Psoas muscle (tissue), 8 donors: ENCODE results near the gene NKX6-2. TPM values are rescaled to one million over a fixed set of nuclear protein-coding genes. Genes with fewer than 3 reads are reported as not detected.

ENCODE experiments used
- ATAC-seq, 4 donors: fragments of 200-7000 bp; cut with Tn5 transposase; one replicate each; pipeline ENCODE4 v1.9.1; 2020; ENCODE audit warnings: moderate library complexity in 3 of 4, mild to moderate bottlenecking in 2 of 4
- DNase-seq, 2 donors: peaks; one replicate each; pipeline ENCODE4 v3.0.0-alpha.2; 2020
- H3K27ac ChIP-seq: fragments of 200-600 bp; one replicate; pipeline ENCODE4 v1.8.0; 2022
- H3K27me3 ChIP-seq, 3 donors: fragments of 200-600 bp in 1 of 3; one replicate each; pipeline versions ENCODE4 v1.6.1 to v1.8.0; 2013 to 2022; ENCODE audit warnings: low read length in 2 of 3, mild to moderate bottlenecking in 2 of 3, moderate library complexity in 1 of 3; ENCODE audit not compliant: insufficient read depth in 3 of 3
- H3K36me3 ChIP-seq, 2 donors: fragments of 200-600 bp in 1 of 2; one replicate each; pipeline versions ENCODE4 v1.6.1 to v1.8.0; 2013 to 2022; ENCODE audit warnings: low read depth in 1 of 2, mild to moderate bottlenecking in 1 of 2, moderate library complexity in 1 of 2; ENCODE audit not compliant: insufficient read depth in 1 of 2
- H3K4me1 ChIP-seq: fragments of 200-600 bp; one replicate; pipeline ENCODE4 v1.8.0; 2022
- H3K4me3 ChIP-seq: fragments of 200-600 bp; one replicate; pipeline ENCODE4 v1.8.0; 2022; ENCODE audit warnings: mild to moderate bottlenecking
- H3K9me3 ChIP-seq: fragments of 200-600 bp; one replicate; pipeline ENCODE4 v1.8.0; 2022
- CTCF ChIP-seq: fragments of 200-600 bp; IDR thresholded peaks from one replicate; pipeline ENCODE4 v1.8.0; 2022; ENCODE audit warnings: antibody characterized with exemption
- whole genome bisulfite sequencing, 3 donors: extraction: QIAGEN DNeasy Blood & Tissue Kit; methylation state at CpG; one replicate each; pipeline versions ENCODE4 v1.1.6 to v1.1.7; 2013; 5-methylcytosine and 5-hydroxymethylcytosine counted together
- intact Hi-C, 2 donors: fragments of 100-400 bp; cut with DNase I; formaldehyde crosslinking; loops; one replicate each; pipeline versions ENCODE4 v1.11.0 to v1.14.2; 2022
- polyA plus RNA-seq, 3 donors: library from polyadenylated mRNA; stranded (reverse); fragments of 200-250 nt; gene quantifications; one replicate each; pipeline ENCODE4 v1.2.3, GENCODE V29; 2013
- total RNA-seq, 4 donors: library from RNA; stranded (reverse); fragmentation: NEBNext Ultra II Directional in 2 of 4; extraction: Animal tissue kit (Norgen Biotek cat#: 25700) in 2 of 4; gene quantifications; one replicate each; pipeline versions ENCODE4 v1.2.1 to v1.2.4, GENCODE V29; 2021 to 2023
- donor health status: healthy with polysubstance abuse.
- donor health status: DM: no; HTN: no; CAD: no; lungs with moderate emphysema.
- donor health status: Bipolar disorder and iron deficiency.
- donor health status: healthy.
- donor health status: DM: yes; HTN: yes; CAD: no.
- donor health status: DM: no; HTN: no; CAD: no.
- donor health status: DM: no; HTN: no; CAD: no.
- donor health status: DM: yes; HTN: yes; CAD: no.

Gene NKX6-2
- total and polyA plus RNA-seq, 7 donors: not detected

GRCh38 chr10:132806561-132807003 lies 20.6 kb upstream of the NKX6-2 start:
- Histone ChIP-seq H3K4me1 (no peaks in the 10 kb centered on the region), H3K27ac (no peak overlapping the region), H3K36me3 (no peaks in the 10 kb centered on the region), H3K4me3 (no peak overlapping the region), H3K9me3 (no peaks in the 10 kb centered on the region), H3K27me3 (peaks cover 0 to 2% (median 0%) of the 10 kb centered on the region in 3 donors)
- TF ChIP-seq CTCF: no peak
- 66 to 72% (median 67%) methylated on average over 25 of the region's 25 CpGs for WGBS, 3 donors
- ATAC-seq (no peak), DNase-seq (peak in 1 of 2 donors; percentile 34)
- intact Hi-C loops: no loop called here

- no peaks in the 10 kb centered on the region for H3K4me1 ChIP-seq
- H3K27me3 ChIP-seq: peaks cover 0 to 2% (median 0%) of the 10 kb centered on the region in 3 donors
- 22 to 27% (median 25%) methylated on average over 7 of the region's 7 CpGs for WGBS, 3 donors
- DNase-seq (peak in 1 of 2 donors; percentile 8), ATAC-seq (no peak)
- no peaks in the 10 kb centered on the region for H3K9me3 ChIP-seq
- H3K4me3 ChIP-seq: no peak overlapping the region
- H3K36me3 ChIP-seq: no peaks in the 10 kb centered on the region
- intact Hi-C loops: no loop called here
- no peak overlapping the region for H3K27ac ChIP-seq
- no peak for TF ChIP-seq CTCF
These were observed 20.2 kb upstream of the NKX6-2 start for GRCh38 chr10:132806110-132806509.

- no peak for TF ChIP-seq CTCF
- ATAC-seq (no peak), DNase-seq (peak in 1 of 2 donors; percentile 32)
- Histone ChIP-seq H3K27me3 (peaks cover 0 to 2% (median 0%) of the 10 kb centered on the region in 3 donors), H3K9me3 (no peaks in the 10 kb centered on the region), H3K27ac (no peak overlapping the region), H3K4me3 (no peak overlapping the region), H3K4me1 (no peaks in the 10 kb centered on the region), H3K36me3 (no peaks in the 10 kb centered on the region)
- intact Hi-C loops: no loop called here
- WGBS, 3 donors: 32 to 36% (median 32%) methylated on average over 18 to 21 of the region's 21 CpGs
These were observed 19.7 kb upstream of the NKX6-2 start for GRCh38 chr10:132805599-132805998.

- Histone ChIP-seq H3K36me3 (no peaks in the 10 kb centered on the region), H3K9me3 (no peaks in the 10 kb centered on the region), H3K4me3 (no peak overlapping the region), H3K4me1 (no peaks in the 10 kb centered on the region), H3K27me3 (peaks cover 0 to 3% (median 2%) of the 10 kb centered on the region in 3 donors), H3K27ac (no peak overlapping the region)
- WGBS, 3 donors: 63 to 69% (median 65%) methylated on average over 22 to 23 of the region's 23 CpGs
- DNase-seq: peak; percentile 10 to 32
- no peak for ATAC-seq
- no peak for TF ChIP-seq CTCF
- intact Hi-C loops: no loop called here
These were observed 19.0 kb upstream of the NKX6-2 start for GRCh38 chr10:132804785-132805426.

- Histone ChIP-seq H3K27ac (no peak overlapping the region), H3K36me3 (no peaks in the 10 kb centered on the region), H3K27me3 (peaks cover 0 to 4% (median 2%) of the 10 kb centered on the region in 3 donors), H3K9me3 (no peaks in the 10 kb centered on the region), H3K4me1 (no peaks in the 10 kb centered on the region), H3K4me3 (no peak overlapping the region)
- ATAC-seq: no peak
- 89 to 94% (median 93%) methylated on average over 11 of the region's 11 CpGs for WGBS, 3 donors
- peak; percentile 3 to 4 for DNase-seq
- TF ChIP-seq CTCF: no peak
- intact Hi-C loops: no loop called here
These were observed 18.3 kb upstream of the NKX6-2 start for GRCh38 chr10:132804287-132804686.
